Raji (cell line): ENCODE data around the gene KLHL28.

Experiments used
- POLR2A ChIP-seq: IDR thresholded peaks from 2 replicates; pipeline ENCODE4 v1.6.1; 2011; ENCODE audit warnings: low read depth, low read length, control low read depth; ENCODE audit not compliant: insufficient read depth

The KLHL28 gene

GRCh38 chr14:44942436-44942835, 19.3 kb downstream of the KLHL28 start:
- TF ChIP-seq POLR2A: no peak

GRCh38 chr14:44941591-44941990, 20.2 kb downstream of the KLHL28 start:
- no peak for TF ChIP-seq POLR2A

GRCh38 chr14:44940944-44941343, 20.8 kb downstream of the KLHL28 start:
- TF ChIP-seq POLR2A: no peak

- TF ChIP-seq POLR2A: no peak
These were observed 21.5 kb downstream of the KLHL28 start for GRCh38 chr14:44940211-44940610.

GRCh38 chr14:44937547-44937946, 24.2 kb downstream of the KLHL28 start:
- TF ChIP-seq POLR2A: no peak

- no peak for TF ChIP-seq POLR2A
These were observed 26.6 kb downstream of the KLHL28 start for GRCh38 chr14:44935155-44935554.

GRCh38 chr14:44928793-44929192, 33.0 kb downstream of the KLHL28 start:
- no peak for TF ChIP-seq POLR2A

GRCh38 chr14:44914849-44915248, 46.9 kb downstream of the KLHL28 start:
- TF ChIP-seq POLR2A: no peak

DNA sequence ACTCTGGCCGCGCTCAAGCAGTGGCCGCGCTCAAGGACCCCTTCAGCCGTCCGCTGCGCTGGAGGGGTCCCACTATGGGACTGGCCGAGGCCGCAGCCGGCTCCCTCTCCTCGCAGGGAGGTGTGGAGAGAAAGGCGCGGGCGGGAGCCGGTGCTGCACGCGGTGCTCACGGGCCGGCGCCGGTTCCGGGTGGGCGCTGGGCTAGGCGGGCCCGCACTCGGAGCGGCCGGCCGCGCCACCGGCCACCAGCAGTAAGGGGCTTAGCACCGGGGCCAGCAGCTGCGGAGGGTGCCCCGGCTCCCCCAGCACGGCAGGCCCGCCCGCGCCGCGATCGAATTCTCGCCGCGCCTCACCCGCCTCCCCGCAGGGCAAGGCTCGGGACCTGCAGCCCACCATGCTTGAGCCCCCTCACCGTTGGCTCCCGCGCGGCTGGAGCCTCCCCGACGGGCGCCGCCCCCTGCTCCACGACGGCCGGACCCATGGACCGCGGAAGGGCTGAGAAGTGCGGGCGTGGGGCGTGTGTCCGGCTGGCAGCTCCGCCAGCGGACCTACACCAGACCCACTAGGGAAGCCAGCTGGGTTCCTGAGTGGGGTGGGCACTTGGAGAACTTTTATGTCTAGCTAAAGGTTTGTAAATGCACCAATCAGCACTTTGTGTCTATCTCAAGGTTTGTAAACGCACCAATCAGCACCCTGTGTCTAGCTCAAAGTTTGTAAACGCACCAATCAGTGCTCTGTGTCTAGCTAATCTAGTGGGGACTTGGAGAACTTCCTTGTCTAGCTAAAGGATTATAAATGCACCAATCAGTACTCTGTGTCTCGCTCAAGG, 49.5 kb downstream of the KLHL28 start:
- no peak for TF ChIP-seq POLR2A

DNA sequence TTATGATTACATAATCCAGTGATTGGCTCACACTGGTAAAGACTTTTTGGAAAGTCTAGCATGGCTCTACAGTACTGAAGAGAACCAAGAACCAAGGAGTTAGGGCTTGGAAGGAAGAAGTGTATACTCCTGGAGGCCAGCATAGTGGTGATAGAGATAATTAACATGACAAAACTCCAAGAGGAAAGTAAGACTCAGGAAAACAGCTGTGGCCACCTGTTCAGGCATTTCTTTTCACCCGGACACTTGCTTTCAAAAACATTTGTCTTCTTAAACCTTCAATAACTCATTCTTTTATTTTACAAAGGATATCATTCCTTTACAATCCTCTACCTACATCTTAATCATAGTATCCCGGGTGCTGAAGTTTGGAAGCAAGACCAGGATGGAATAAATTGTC, 50.9 kb downstream of the KLHL28 start:
- no peak for TF ChIP-seq POLR2A

DNA sequence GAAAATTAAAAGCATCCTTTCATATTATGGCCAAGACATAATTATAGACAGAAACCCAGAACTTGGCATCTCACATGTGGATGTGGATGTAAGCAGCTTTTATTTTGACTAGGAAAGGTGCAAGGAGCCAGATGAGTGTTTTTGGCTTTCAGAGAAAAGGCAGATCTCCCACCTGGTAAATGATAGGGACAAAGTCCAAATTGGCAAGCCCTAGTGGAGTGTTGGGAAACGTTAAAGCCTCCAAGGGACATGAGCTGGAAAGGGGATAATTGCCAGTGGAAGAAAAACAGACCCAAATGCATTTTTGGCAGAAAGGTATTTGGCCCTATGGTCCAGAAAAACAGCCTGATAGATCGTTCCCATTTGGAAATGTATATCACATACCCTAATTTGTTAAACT, 60.1 kb downstream of the KLHL28 start:
- no peak for TF ChIP-seq POLR2A

DNA sequence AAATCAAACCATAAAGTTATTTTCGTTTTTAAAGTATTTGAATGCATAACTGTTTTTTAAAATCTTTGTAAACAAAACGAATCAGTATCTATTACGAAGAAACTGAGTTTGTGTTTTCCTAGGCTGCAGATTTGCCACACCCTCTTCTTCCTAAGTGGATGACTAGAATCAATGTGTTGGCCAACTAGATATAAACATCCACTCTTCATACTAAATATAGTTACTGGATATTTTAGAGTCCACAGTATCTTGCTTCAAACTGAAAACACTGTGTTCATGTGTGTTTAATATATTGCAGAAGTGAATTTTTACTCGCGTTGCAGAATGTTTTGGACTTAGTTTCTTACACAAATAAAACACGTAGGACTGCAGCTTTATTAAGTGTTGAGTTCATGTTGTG, 63.2 kb downstream of the KLHL28 start:
- TF ChIP-seq POLR2A: no peak

GRCh38 chr14:44897845-44898151, 63.9 kb downstream of the KLHL28 start:
- TF ChIP-seq POLR2A: no peak

DNA sequence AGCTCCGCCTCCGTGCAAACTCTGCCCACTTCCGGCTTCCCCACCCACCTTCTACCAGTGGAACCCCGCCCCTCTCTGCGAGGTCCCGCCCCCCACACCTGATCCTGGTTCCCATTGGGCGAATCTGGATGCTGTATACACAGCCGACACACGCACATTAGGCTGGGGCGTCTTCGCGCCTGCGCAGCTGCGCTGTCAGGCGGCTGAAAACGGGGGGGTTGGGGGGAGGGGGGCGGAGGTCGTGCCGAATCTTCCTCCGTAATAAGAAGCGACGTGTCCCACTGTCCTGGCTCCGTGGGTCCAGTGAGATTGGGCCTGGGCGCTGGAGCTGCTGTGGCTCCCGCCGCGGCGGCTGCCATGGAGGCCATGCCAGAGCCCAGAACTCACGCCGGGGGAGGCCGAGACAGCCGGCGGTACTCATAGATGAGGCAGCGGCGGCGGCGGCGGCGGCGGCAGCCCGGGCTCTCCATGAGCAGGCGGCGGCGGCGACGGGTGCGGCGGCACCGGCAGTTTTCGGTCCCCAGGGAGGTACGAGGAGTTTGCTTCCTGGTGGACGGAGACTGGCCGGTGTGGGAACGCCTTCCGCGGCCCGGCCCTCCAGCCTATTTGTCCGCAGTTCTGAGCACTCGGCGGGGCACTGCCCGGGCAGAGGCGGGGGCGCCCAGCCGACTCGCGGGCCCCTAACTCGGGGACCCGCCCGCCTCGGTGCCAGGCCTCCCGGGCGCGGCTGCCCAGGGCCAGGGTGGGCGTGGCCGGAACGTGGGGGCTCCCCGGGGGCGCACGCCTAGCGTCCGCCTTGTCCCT, 64.5 kb downstream of the KLHL28 start:
- TF ChIP-seq POLR2A: peak; percentile 61

DNA sequence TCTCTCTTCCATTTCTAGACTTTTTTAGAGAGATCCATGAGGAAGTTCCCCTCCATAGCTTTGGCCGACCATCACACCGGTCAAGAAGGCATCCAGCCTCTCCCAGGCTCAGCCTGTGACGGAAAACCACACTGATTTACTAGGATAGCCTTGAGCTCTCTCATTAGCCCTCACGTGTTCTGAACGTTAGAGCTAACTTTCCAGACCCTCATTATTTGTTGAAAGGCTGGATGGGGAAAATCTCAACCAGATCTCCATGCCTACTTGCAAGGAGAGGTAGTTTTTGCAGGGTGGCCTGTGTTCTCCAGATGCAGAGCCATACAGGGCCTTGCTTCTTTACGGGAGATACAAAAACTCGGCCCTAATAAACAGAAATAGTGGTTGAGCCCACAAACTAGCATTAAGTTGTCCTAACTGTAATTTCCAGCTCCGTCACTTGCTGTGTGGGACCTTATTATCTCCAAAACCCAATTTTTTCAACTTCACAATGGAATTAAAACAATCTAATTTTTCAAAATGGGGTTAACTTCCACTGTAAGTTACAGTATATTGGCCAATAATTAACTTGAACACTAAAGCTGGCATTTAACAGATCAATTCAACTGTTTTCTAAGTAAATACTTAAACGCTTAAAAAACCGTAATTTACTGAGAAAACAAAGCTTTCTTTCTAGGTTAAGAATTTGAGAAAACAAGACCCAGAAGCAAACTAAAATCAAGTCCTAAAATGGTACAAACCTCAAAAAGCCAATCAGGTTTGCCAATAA, 65.3 kb downstream of the KLHL28 start:
- no peak for TF ChIP-seq POLR2A

- no peak for TF ChIP-seq POLR2A
These were observed 66.0 kb downstream of the KLHL28 start for GRCh38 chr14:44895716-44896115.
